PC-3 (cell line): ENCODE data around the gene TRIB2. TPM values are rescaled to one million over a fixed set of nuclear protein-coding genes. Genes with fewer than 3 reads are reported as not detected.

Experiments
- ATAC-seq: fragments of 200-7000 bp; cut with Tn5 transposase; 2 replicates; pipeline ENCODE4 v1.9.1; 2020; ENCODE audit warnings: mild to moderate bottlenecking, moderate library complexity
- BruUV-seq: library from RNA; stranded (reverse); fragments of 400-500 nt; replicated peaks from 2 replicates; lab custom pipeline; 2021; lab: Mats Ljungman, UMichigan
- CTCF ChIA-PET: fragments of 300-600 bp; sonication (Branson Sonifier 250); formaldehyde crosslinking; loops from one replicate; lab custom pipeline; 2022; ENCODE audit warnings: antibody characterized with exemption; lab: Charles Lee
- POLR2A ChIA-PET: fragments of 300-600 bp; sonication (Branson Sonifier 250); formaldehyde crosslinking; loops from one replicate; lab custom pipeline; 2022; ENCODE audit warnings: antibody characterized with exemption; ENCODE audit not compliant: unreplicated experiment; lab: Charles Lee
- DNase-seq: peaks from one replicate; pipeline ENCODE4 v3.0.0-alpha.2; 2015
- H2AFZ ChIP-seq: fragments of 300-600 bp; sonication (generic); 2 replicates; pipeline ENCODE4 v1.6.0; 2016; ENCODE audit warnings: antibody characterized with exemption, low read length
- H3F3A ChIP-seq: fragments of 300-600 bp; sonication (generic); one replicate; pipeline ENCODE4 v1.6.0; 2017; ENCODE audit warnings: antibody characterized with exemption, low read length, control low read depth, mild to moderate bottlenecking; ENCODE audit not compliant: unreplicated experiment
- H3K27ac ChIP-seq: fragments of 300-600 bp; sonication (generic); 2 replicates; pipeline ENCODE4 v1.5.1; 2016; ENCODE audit warnings: mild to moderate bottlenecking, low read length
- H3K27me3 ChIP-seq: fragments of 300-600 bp; sonication (generic); 2 replicates; pipeline ENCODE4 v1.6.1; 2016; ENCODE audit warnings: low read length, mixed read lengths
- H3K36me3 ChIP-seq: fragments of 300-600 bp; sonication (generic); 2 replicates; pipeline ENCODE4 v1.6.1; 2016; ENCODE audit warnings: low read depth, mixed run types, low read length, mixed read lengths
- H3K4me1 ChIP-seq: fragments of 300-600 bp; sonication (generic); 2 replicates; pipeline ENCODE4 v1.5.1; 2016; ENCODE audit warnings: low read length; ENCODE audit not compliant: insufficient read depth
- H3K4me2 ChIP-seq: fragments of 300-600 bp; sonication (generic); 2 replicates; pipeline ENCODE4 v1.6.0; 2016; ENCODE audit warnings: low read length
- H3K4me3 ChIP-seq: fragments of 300-600 bp; sonication (generic); 2 replicates; pipeline ENCODE4 v1.5.1; 2016; ENCODE audit warnings: mild to moderate bottlenecking, low read length, mixed read lengths
- H3K79me2 ChIP-seq: fragments of 300-600 bp; sonication (generic); 2 replicates; pipeline ENCODE4 v1.6.1; 2017; ENCODE audit warnings: low read length, mixed read lengths
- H3K9ac ChIP-seq: fragments of 300-600 bp; sonication (generic); 2 replicates; pipeline ENCODE4 v1.6.0; 2016; ENCODE audit warnings: mild to moderate bottlenecking, low read length
- H3K9me2 ChIP-seq: fragments of 300-600 bp; sonication (generic); replicated peaks from 2 replicates; pipeline ENCODE4 v1.6.1; 2016; ENCODE audit warnings: mixed run types, low read length, mixed read lengths
- H3K9me3 ChIP-seq: fragments of 300-600 bp; sonication (generic); 2 replicates; pipeline ENCODE4 v1.6.1; 2016; ENCODE audit warnings: low read length, mixed read lengths
- H4K20me1 ChIP-seq: fragments of 300-600 bp; sonication (generic); 2 replicates; pipeline ENCODE4 v1.6.1; 2016; ENCODE audit warnings: low read length, mixed read lengths
- EZH2 ChIP-seq: fragments of 300-600 bp; sonication (generic); IDR thresholded peaks from one replicate; pipeline ENCODE4 v1.6.1; 2017; ENCODE audit warnings: antibody characterized with exemption, mild to moderate bottlenecking, low read length; ENCODE audit not compliant: unreplicated experiment
- EZH2phosphoT487 ChIP-seq: fragments of 300-600 bp; sonication (generic); IDR thresholded peaks from 2 replicates; pipeline ENCODE4 v1.6.1; 2018; ENCODE audit warnings: mild to moderate bottlenecking, antibody characterized with exemption, low read length, borderline replicate concordance
- intact Hi-C: fragments of 100-400 bp; cut with micrococcal nuclease; formaldehyde crosslinking; loops from 2 replicates; pipeline ENCODE4 v1.9.0; 2023
- total RNA-seq: library from RNA; depleted of rRNA; stranded (reverse); fragments of >200 nt; gene quantifications from 2 replicates; pipeline ENCODE4 v1.2.3, GENCODE V29; 2014
- TF ChIP-seq, protein P1 (sequence below): fragments of 300-600 bp; sonication (generic); conservative IDR thresholded peaks from 2 replicates; pipeline ENCODE4 v1.5.1; 2017; ENCODE audit warnings: antibody characterized with exemption, low read depth, mild to moderate bottlenecking, low read length

The TRIB2 gene
- total RNA-seq, 1 experiment from 2014 or later: 35.2 TPM

- no TSS peak for BruUV-seq
- Histone ChIP-seq H3K9me3 (no peaks in the 10 kb centered on the region), H3K9me2 (no peaks in the 10 kb centered on the region), H3K27ac (no peak overlapping the region), H3K9ac (no peak overlapping the region), H3K4me2 (no peak overlapping the region), H3K36me3 (no peaks in the 10 kb centered on the region), H2AFZ (no peak overlapping the region), H3K4me1 (peaks cover 43% of the 10 kb centered on the region), H3K27me3 (no peaks in the 10 kb centered on the region), H3K79me2 (peaks cover 11% of the 10 kb centered on the region), H3K4me3 (no peak overlapping the region), H4K20me1 (no peaks in the 10 kb centered on the region), H3F3A (peaks cover 10% of the 10 kb centered on the region)
- no peak for ATAC-seq
- TF ChIP-seq, protein P1, sequence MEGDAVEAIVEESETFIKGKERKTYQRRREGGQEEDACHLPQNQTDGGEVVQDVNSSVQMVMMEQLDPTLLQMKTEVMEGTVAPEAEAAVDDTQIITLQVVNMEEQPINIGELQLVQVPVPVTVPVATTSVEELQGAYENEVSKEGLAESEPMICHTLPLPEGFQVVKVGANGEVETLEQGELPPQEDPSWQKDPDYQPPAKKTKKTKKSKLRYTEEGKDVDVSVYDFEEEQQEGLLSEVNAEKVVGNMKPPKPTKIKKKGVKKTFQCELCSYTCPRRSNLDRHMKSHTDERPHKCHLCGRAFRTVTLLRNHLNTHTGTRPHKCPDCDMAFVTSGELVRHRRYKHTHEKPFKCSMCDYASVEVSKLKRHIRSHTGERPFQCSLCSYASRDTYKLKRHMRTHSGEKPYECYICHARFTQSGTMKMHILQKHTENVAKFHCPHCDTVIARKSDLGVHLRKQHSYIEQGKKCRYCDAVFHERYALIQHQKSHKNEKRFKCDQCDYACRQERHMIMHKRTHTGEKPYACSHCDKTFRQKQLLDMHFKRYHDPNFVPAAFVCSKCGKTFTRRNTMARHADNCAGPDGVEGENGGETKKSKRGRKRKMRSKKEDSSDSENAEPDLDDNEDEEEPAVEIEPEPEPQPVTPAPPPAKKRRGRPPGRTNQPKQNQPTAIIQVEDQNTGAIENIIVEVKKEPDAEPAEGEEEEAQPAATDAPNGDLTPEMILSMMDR: no peak
- no peak for TF ChIP-seq EZH2phosphoT487
- TF ChIP-seq EZH2: no peak
- intact Hi-C loops: no loop called here
- ChIA-PET CTCF (no interaction called here), POLR2A (no interaction called here)
- no peak for DNase-seq
These were observed 3.9 kb upstream of the TRIB2 start for GRCh38 chr2:12712881-12713280.

GRCh38 chr2:12714391-12715221 is 2.1 kb upstream of the TRIB2 start:
- peaks cover 10% of the 10 kb centered on the region for H3F3A ChIP-seq
- ChIA-PET POLR2A (interaction anchor here (1.1 kb wide), 1 partner anchor 12 kb away, joined by 5 read pairs; no protein-coding TSS in a partner anchor), CTCF (interaction anchor here (1.0 to 3.2 kb wide), 5 partner anchors 10 to 885 kb away, joined by 6 to 18 read pairs (median 13); no protein-coding TSS in a partner anchor)
- H3K9me2 ChIP-seq: no peaks in the 10 kb centered on the region
- H3K4me2 ChIP-seq: peak overlapping the region; percentile 87
- H3K27ac ChIP-seq: peak overlapping the region; percentile 99
- intact Hi-C loops: loop anchor here (1.0 to 5.0 kb wide), 6 partner anchors 12 to 560 kb away; no protein-coding TSS in a partner anchor
- no peaks in the 10 kb centered on the region for H3K27me3 ChIP-seq
- no TSS peak for BruUV-seq
- peak; percentile 55 for ATAC-seq
- TF ChIP-seq EZH2phosphoT487 (no peak), EZH2 (no peak)
- TF ChIP-seq, protein P1: no peak
- H3K9ac ChIP-seq: peak overlapping the region; percentile 95
- peak; percentile 96 for DNase-seq
- peaks cover 6% of the 10 kb centered on the region for H4K20me1 ChIP-seq
- H3K9me3 ChIP-seq: no peaks in the 10 kb centered on the region
- H2AFZ ChIP-seq: no peak overlapping the region
- H3K4me1 ChIP-seq: peaks cover 33% of the 10 kb centered on the region
- no peaks in the 10 kb centered on the region for H3K36me3 ChIP-seq
- H3K79me2 ChIP-seq: peaks cover 28% of the 10 kb centered on the region
- peak overlapping the region; percentile 78; the same call in 1 of the 2 replicates for H3K4me3 ChIP-seq
